ENCODE data around the gene MSX1. TPM values are rescaled to one million over a fixed set of nuclear protein-coding genes. Genes with fewer than 3 reads are reported as not detected.

Gene MSX1
- total RNA-seq, 1 experiment from 2014 or later = 59.9 TPM

GRCh38 chr4:4873203-4873602 lies 13.7 kb downstream of the MSX1 start:
- no peaks in the 10 kb centered on the region for H3K36me3 ChIP-seq (ENCODE audit: control insufficient read depth in 1 of 2, insufficient read depth in 2 of 2, low read length in 2 of 2)
- CTCF ChIA-PET = no interaction called here
- H4K20me1 ChIP-seq (ENCODE audit: insufficient read depth) = no peaks in the 10 kb centered on the region
- H3K9me2 ChIP-seq (ENCODE audit: insufficient read depth) = no peaks in the 10 kb centered on the region
- TF ChIP-seq POLR2A (IDR thresholded peaks at IDR 0.05; ENCODE audit: borderline replicate concordance, extremely low read depth, insufficient read depth, insufficient read length) (no peak), SP1 (IDR thresholded peaks at IDR 0.05; ENCODE audit: low read depth) (no peak)
- no peaks in the 10 kb centered on the region for H3K27me3 ChIP-seq (ENCODE audit: insufficient read depth, low read length)
- no peak overlapping the region for H3K27ac ChIP-seq (ENCODE audit: low read depth, low read length)
- no peak overlapping the region for H3K9ac ChIP-seq (ENCODE audit: low read length)
- H3K79me2 ChIP-seq (ENCODE audit: insufficient read depth, low read length) = no peaks in the 10 kb centered on the region
- RAD21 ChIA-PET (ENCODE audit: low non-redundant PET in 1 of 2, low total read pairs in 2 of 2, uncharacterized antibody in 2 of 2, unreplicated experiment in 2 of 2) = no interaction called here
- POLR2A ChIA-PET = no interaction called here
- no TSS peak for BruUV-seq (replicated peaks)
- DNase-seq (ENCODE audit: low read depth, low spot score) (no peak), ATAC-seq (no peak)
- H3K4me3 ChIP-seq (replicated peaks in 1 of 2; ENCODE audit: low read depth in 1 of 2, low read length in 2 of 2) = no peak overlapping the region
- no peak overlapping the region for H3K4me2 ChIP-seq (ENCODE audit: low read length)
- H3K4me1 ChIP-seq (ENCODE audit: control insufficient read depth in 1 of 2, insufficient read depth in 2 of 2, low read length in 2 of 2) = peaks cover 0 to 4% of the 10 kb centered on the region in 2 experiments; a peak in 1 of 4 replicates
- no peak overlapping the region for H2AFZ ChIP-seq (ENCODE audit: low read depth, low read length, poor library complexity, severe bottlenecking)
- intact Hi-C loops (cut with micrococcal nuclease) = no loop called here
- H3K9me3 ChIP-seq (ENCODE audit: control insufficient read depth in 1 of 2, insufficient read depth in 1 of 2, low read depth in 1 of 2, low read length in 2 of 2) = no peaks in the 10 kb centered on the region

- intact Hi-C loops (cut with micrococcal nuclease) = no loop called here
- no peak for ATAC-seq
- peaks cover 0 to 4% of the 10 kb centered on the region in 2 experiments; a peak in 1 of 4 replicates for H3K4me1 ChIP-seq (ENCODE audit: control insufficient read depth in 1 of 2, insufficient read depth in 2 of 2, low read length in 2 of 2)
These were observed 14.8 kb downstream of the MSX1 start for GRCh38 chr4:4874254-4874653.

More at GRCh38 chr4:4874254-4874653, 14.8 kb downstream of the MSX1 start:
- CTCF ChIA-PET = interaction anchor here (1.3 kb wide), 1 partner anchor 391 kb away, joined by 3 read pairs; no protein-coding TSS in a partner anchor
- H3K27me3 ChIP-seq (ENCODE audit: insufficient read depth, low read length) = no peaks in the 10 kb centered on the region
- no peaks in the 10 kb centered on the region for H4K20me1 ChIP-seq (ENCODE audit: insufficient read depth)
- H3K9me3 ChIP-seq (ENCODE audit: control insufficient read depth in 1 of 2, insufficient read depth in 1 of 2, low read depth in 1 of 2, low read length in 2 of 2) = no peaks in the 10 kb centered on the region
- H3K27ac ChIP-seq (ENCODE audit: low read depth, low read length) = no peak overlapping the region
- H3K36me3 ChIP-seq (ENCODE audit: control insufficient read depth in 1 of 2, insufficient read depth in 2 of 2, low read length in 2 of 2) = no peaks in the 10 kb centered on the region
- no peaks in the 10 kb centered on the region for H3K9me2 ChIP-seq (ENCODE audit: insufficient read depth)
- H3K9ac ChIP-seq (ENCODE audit: low read length) = no peak overlapping the region
- no peak overlapping the region for H2AFZ ChIP-seq (ENCODE audit: low read depth, low read length, poor library complexity, severe bottlenecking)
- H3K4me2 ChIP-seq (ENCODE audit: low read length) = no peak overlapping the region
- TF ChIP-seq SRF (IDR thresholded peaks at IDR 0.05; ENCODE audit: low read depth) (no peak), SP1 (IDR thresholded peaks at IDR 0.05; ENCODE audit: low read depth) (no peak), ELF1 (IDR thresholded peaks at IDR 0.05; ENCODE audit: borderline replicate concordance, low read depth) (no peak), EGR1 (IDR thresholded peaks at IDR 0.05; ENCODE audit: low read depth) (no peak), CEBPB (IDR thresholded peaks at IDR 0.05; ENCODE audit: low read depth) (no peak)
- RAD21 ChIA-PET (ENCODE audit: low non-redundant PET in 1 of 2, low total read pairs in 2 of 2, uncharacterized antibody in 2 of 2, unreplicated experiment in 2 of 2) = no interaction called here
- DNase-seq (ENCODE audit: low read depth, low spot score) = no peak
- POLR2A ChIA-PET = no interaction called here
- BruUV-seq (replicated peaks) = no TSS peak
- H3K4me3 ChIP-seq (replicated peaks in 1 of 2; ENCODE audit: low read depth in 1 of 2, low read length in 2 of 2) = no peak overlapping the region
- H3K79me2 ChIP-seq (ENCODE audit: insufficient read depth, low read length) = no peaks in the 10 kb centered on the region

Data from HCT116 (cell line).